ENCODE data around the gene FCGBP.

- no peak for TF ChIP-seq EZH2 (IDR thresholded peaks at IDR 0.05; ENCODE audit: low read length, unreplicated experiment)
- no peak for TF ChIP-seq CTCF (conservative IDR thresholded peaks at IDR 0.05; ENCODE audit: low read depth, low read length)
- TF ChIP-seq EZH2phosphoT487 (IDR thresholded peaks at IDR 0.05; ENCODE audit: borderline replicate concordance, low read length): no peak
Observed at GRCh38 chr19:39934584-39935363, at the start of gene FCGBP.
